ENCODE measurements around the gene BLACAT1.

DNA sequence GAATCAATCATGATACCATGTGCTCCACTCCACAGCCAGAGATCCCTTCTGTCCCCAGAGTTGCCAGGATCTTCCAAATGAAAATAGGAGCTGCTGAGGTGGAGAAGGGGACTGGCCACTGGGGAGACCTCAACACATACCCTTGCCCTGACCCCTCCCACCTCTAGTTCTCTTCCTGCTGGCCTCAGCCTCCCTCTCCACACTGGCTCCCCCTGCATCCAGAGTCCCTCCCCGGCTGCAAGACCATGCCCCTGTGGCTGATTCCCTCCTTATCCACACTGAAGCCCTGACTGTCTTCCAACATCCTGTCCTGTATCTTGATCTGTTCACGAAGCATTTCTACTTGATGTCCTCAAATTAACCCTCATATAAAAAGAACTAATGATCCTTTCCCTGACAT, 27.5 kb upstream of the BLACAT1 start:
- TF ChIP-seq, protein P1, sequence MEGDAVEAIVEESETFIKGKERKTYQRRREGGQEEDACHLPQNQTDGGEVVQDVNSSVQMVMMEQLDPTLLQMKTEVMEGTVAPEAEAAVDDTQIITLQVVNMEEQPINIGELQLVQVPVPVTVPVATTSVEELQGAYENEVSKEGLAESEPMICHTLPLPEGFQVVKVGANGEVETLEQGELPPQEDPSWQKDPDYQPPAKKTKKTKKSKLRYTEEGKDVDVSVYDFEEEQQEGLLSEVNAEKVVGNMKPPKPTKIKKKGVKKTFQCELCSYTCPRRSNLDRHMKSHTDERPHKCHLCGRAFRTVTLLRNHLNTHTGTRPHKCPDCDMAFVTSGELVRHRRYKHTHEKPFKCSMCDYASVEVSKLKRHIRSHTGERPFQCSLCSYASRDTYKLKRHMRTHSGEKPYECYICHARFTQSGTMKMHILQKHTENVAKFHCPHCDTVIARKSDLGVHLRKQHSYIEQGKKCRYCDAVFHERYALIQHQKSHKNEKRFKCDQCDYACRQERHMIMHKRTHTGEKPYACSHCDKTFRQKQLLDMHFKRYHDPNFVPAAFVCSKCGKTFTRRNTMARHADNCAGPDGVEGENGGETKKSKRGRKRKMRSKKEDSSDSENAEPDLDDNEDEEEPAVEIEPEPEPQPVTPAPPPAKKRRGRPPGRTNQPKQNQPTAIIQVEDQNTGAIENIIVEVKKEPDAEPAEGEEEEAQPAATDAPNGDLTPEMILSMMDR (IDR thresholded peaks at IDR 0.05; ENCODE audit: borderline replicate concordance, extremely low read depth, low read length, poor library complexity, severe bottlenecking), result no peak
- TF ChIP-seq EZH2 (IDR thresholded peaks at IDR 0.05; ENCODE audit: borderline replicate concordance, low read depth, low read length, severe bottlenecking), result no peak
